T-helper 1 cell treated with Interleukin-12 subunit alpha and Interleukin-12 subunit beta and Interleukin-4 antibody, amounts not matched to agents 30 ng/mL and 1 ng/mL, for 36 hours (primary cell): ENCODE measurements around the gene SHROOM3. TPM values are rescaled to one million over a fixed set of nuclear protein-coding genes. Genes with fewer than 3 reads are reported as not detected.

Experiments used
- intact Hi-C: fragments of 100-400 bp; cut with micrococcal nuclease; formaldehyde crosslinking; loops from one replicate; pipeline ENCODE4 v1.15.1; 2024
- total RNA-seq: library from RNA; stranded (reverse); gene quantifications from 2 replicates; pipeline ENCODE4 v1.2.3, GENCODE V29; 2022

Gene SHROOM3
- total RNA-seq, 1 donor from 2014 or later = 0.02 TPM

GRCh38 chr4:76489686-76490161 lies 54.7 kb downstream of the SHROOM3 start:
- intact Hi-C loops = no loop called here

- intact Hi-C loops = no loop called here
Measured at GRCh38 chr4:76492055-76492454, 57.0 kb downstream of the SHROOM3 start.

- intact Hi-C loops = no loop called here
Measured at GRCh38 chr4:76494243-76494642, 59.2 kb downstream of the SHROOM3 start.

- intact Hi-C loops = no loop called here
Measured at GRCh38 chr4:76494871-76495590, 60.0 kb downstream of the SHROOM3 start.

GRCh38 chr4:76498550-76498949 lies 63.5 kb downstream of the SHROOM3 start:
- intact Hi-C loops = no loop called here

- intact Hi-C loops = no loop called here
Measured at GRCh38 chr4:76499461-76499860, 64.4 kb downstream of the SHROOM3 start.

GRCh38 chr4:76502886-76503285 lies 67.9 kb downstream of the SHROOM3 start:
- intact Hi-C loops = no loop called here

- intact Hi-C loops = loop anchor here (1.0 to 2.0 kb wide), 4 partner anchors 46 to 510 kb away; no protein-coding TSS in a partner anchor
Measured at GRCh38 chr4:76504613-76505465, 69.8 kb downstream of the SHROOM3 start.

GRCh38 chr4:76511947-76512346 lies 76.9 kb downstream of the SHROOM3 start:
- intact Hi-C loops = loop anchor here (1.0 to 5.0 kb wide), 8 partner anchors 51 to 845 kb away; no protein-coding TSS in a partner anchor

- intact Hi-C loops = loop anchor here (5.0 kb wide), 2 partner anchors 469 to 844 kb away; no protein-coding TSS in a partner anchor
Measured at GRCh38 chr4:76513482-76513881, 78.5 kb downstream of the SHROOM3 start.

- intact Hi-C loops = loop anchor here (5.0 kb wide), 2 partner anchors 468 to 843 kb away; no protein-coding TSS in a partner anchor
Measured at GRCh38 chr4:76514087-76514486, 79.1 kb downstream of the SHROOM3 start.

GRCh38 chr4:76515975-76516843 lies 81.2 kb downstream of the SHROOM3 start:
- intact Hi-C loops = no loop called here

GRCh38 chr4:76518241-76518640 lies 83.2 kb downstream of the SHROOM3 start:
- intact Hi-C loops = no loop called here

- intact Hi-C loops = no loop called here
Measured at GRCh38 chr4:76523593-76523992, 88.6 kb downstream of the SHROOM3 start.

GRCh38 chr4:76525751-76526150 lies 90.7 kb downstream of the SHROOM3 start:
- intact Hi-C loops = no loop called here

- intact Hi-C loops = no loop called here
Measured at GRCh38 chr4:76526585-76526990, 91.6 kb downstream of the SHROOM3 start.

- intact Hi-C loops = no loop called here
Measured at GRCh38 chr4:76527666-76528065, 92.6 kb downstream of the SHROOM3 start.

- intact Hi-C loops = no loop called here
Measured at GRCh38 chr4:76531597-76531996, 96.6 kb downstream of the SHROOM3 start.

GRCh38 chr4:76532805-76533204 lies 97.8 kb downstream of the SHROOM3 start:
- intact Hi-C loops = no loop called here

GRCh38 chr4:76533314-76533713 lies 98.3 kb downstream of the SHROOM3 start:
- intact Hi-C loops = no loop called here
